Body of pancreas (tissue), 4 donors: ENCODE data around the gene ZNF808. TPM values are rescaled to one million over a fixed set of nuclear protein-coding genes. Genes with fewer than 3 reads are reported as not detected.
A peak's percentile ranks its signal among the peaks of the same experiment; 100 is the strongest.
"Not testable (repeated sequence)": the region's sequence is repeated elsewhere in the genome, so short reads cannot be mapped to it uniquely, and the experiment has no call there.

Experiments
- ATAC-seq: fragments of 150-250 bp; one replicate; pipeline ENCODE4 v1.9.1; 2016
- DNase-seq, 4 donors: peaks; one replicate each; pipeline ENCODE4 v3.0.0-alpha.2; 2019
- H3K27ac ChIP-seq, 4 donors: fragments of 200-600 bp; sonication (generic); 1 replicate in 3 of 4; 2 replicates in 1 of 4; pipeline versions ENCODE4 v1.5.1 to v1.6.1; 2016 to 2019; ENCODE audit warnings: mild to moderate bottlenecking in 1 of 4, mixed read lengths in 1 of 4, moderate library complexity in 1 of 4
- H3K27me3 ChIP-seq, 2 donors: fragments of 200-600 bp; sonication (generic); one replicate each; pipeline ENCODE4 v1.6.0; 2016; ENCODE audit warnings: mild to moderate bottlenecking in 1 of 2
- H3K36me3 ChIP-seq, 2 donors: fragments of 200-600 bp; sonication (generic); replicated peaks in 1 of 2; 2 replicates each; pipeline ENCODE4 v1.5.1; 2016; ENCODE audit warnings: low read depth in 2 of 2; ENCODE audit not compliant: insufficient read depth in 1 of 2
- H3K4me1 ChIP-seq: fragments of 200-600 bp; sonication (generic); one replicate; pipeline ENCODE4 v1.6.0; 2016
- H3K4me3 ChIP-seq, 2 donors: fragments of 200-600 bp; sonication (generic); 1 replicate in 1 of 2; 2 replicates in 1 of 2; pipeline ENCODE4 v1.5.1; 2016 to 2019
- H3K9me3 ChIP-seq, 3 donors: fragments of 200-600 bp; sonication (generic); 1 replicate in 2 of 3; 2 replicates in 1 of 3; pipeline ENCODE4 v1.5.1; 2016
- POLR2A ChIP-seq, 3 donors: fragments of 450-650 bp; IDR thresholded peaks; one replicate each; pipeline ENCODE4 v1.6.1; 2016; ENCODE audit warnings: antibody characterized with exemption in 3 of 3, mild to moderate bottlenecking in 2 of 3
- WGBS, 2 donors: methylation state at CpG; one replicate each; pipeline ENCODE4 v1.1.5; 2017; 5-methylcytosine and 5-hydroxymethylcytosine counted together
- intact Hi-C: fragments of 100-400 bp; cut with DNase I; formaldehyde crosslinking; loops from one replicate; pipeline ENCODE4 v1.15.1; 2023
- total RNA-seq, 2 donors: library from RNA; depleted of rRNA; stranded (reverse); fragments of >200 nt; gene quantifications; one replicate each; pipeline ENCODE4 v1.1.0, GENCODE V29; 2016
- TF ChIP-seq, protein P1 (sequence below), 7 experiments: fragments of 450-650 bp in 4 of 7; fragments of 200-600 bp in 3 of 7; sonication (generic) in 3 of 7; IDR thresholded peaks; one replicate each; pipeline ENCODE4 v1.5.1; 2016 to 2019; ENCODE audit warnings: antibody characterized with exemption in 7 of 7

The ZNF808 gene
- total RNA-seq, 2 donors from 2014 or later, result 9.3 to 10.9 TPM

DNA sequence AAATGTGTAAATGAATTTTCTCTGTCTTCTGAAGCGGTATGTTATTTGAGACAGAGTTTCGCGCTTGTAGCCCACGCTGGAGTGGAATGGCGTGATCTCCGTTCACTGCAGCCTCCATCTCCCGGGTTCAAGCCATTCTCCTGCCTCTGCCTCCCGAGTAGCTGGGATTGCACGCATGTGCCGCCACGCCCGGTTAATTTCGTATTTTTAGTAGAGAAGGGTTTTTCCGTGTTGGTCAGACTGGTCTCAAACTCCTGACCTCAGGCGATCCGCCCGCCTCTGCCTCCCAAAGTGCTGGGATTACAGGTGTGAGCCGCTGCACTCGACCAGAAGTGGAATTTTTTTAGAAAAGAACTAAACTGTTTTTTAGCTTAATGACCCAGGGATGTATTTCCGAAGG lies 3.4 kb upstream of the ZNF808 start:
- intact Hi-C loops, result no loop called here
- Histone ChIP-seq H3K9me3 (peaks cover 0 to 12% (median 0%) of the 10 kb centered on the region in 3 donors), H3K4me3 (no peak overlapping the region), H3K36me3 (no peaks in the 10 kb centered on the region), H3K4me1 (peaks cover 11% of the 10 kb centered on the region), H3K27me3 (no peaks in the 10 kb centered on the region), H3K27ac (no peak overlapping the region)
- no peak for ATAC-seq
- 86 to 88% methylated on average over 17 to 20 of the region's 20 CpGs for WGBS, 2 donors
- no peak for DNase-seq
- TF ChIP-seq, protein P1, sequence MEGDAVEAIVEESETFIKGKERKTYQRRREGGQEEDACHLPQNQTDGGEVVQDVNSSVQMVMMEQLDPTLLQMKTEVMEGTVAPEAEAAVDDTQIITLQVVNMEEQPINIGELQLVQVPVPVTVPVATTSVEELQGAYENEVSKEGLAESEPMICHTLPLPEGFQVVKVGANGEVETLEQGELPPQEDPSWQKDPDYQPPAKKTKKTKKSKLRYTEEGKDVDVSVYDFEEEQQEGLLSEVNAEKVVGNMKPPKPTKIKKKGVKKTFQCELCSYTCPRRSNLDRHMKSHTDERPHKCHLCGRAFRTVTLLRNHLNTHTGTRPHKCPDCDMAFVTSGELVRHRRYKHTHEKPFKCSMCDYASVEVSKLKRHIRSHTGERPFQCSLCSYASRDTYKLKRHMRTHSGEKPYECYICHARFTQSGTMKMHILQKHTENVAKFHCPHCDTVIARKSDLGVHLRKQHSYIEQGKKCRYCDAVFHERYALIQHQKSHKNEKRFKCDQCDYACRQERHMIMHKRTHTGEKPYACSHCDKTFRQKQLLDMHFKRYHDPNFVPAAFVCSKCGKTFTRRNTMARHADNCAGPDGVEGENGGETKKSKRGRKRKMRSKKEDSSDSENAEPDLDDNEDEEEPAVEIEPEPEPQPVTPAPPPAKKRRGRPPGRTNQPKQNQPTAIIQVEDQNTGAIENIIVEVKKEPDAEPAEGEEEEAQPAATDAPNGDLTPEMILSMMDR (IDR thresholded peaks at IDR 0.05), result no peak
- no peak for TF ChIP-seq POLR2A (IDR thresholded peaks at IDR 0.05)

DNA sequence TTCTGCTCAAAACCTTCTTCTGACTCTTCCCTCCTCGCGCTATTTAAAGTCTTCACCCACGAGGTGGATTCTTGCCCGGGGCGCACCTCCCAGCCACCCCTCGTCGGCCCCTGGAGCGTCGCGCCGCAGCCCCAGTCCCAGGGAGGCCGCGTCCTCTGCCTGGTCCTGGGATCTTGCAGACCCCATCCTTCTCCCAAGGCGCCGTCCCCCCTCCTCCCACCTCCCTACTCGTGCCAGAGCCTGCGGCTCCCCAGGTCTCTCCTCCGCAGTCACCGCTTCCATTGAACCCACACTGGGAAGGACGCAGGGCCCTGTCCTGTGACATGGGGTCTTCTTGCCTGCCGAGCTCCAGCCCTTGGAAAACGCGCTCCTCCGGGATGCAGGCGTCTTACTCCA lies 486 bp downstream of the ZNF808 start:
- intact Hi-C loops, result no loop called here
- ATAC-seq (peak; percentile 13), DNase-seq (peak in 2 of 4 donors; percentile 10 to 19)
- Histone ChIP-seq H3K27ac (peak overlapping the region in 3 of 4 donors; percentile 87 to 94 (median 93)), H3K4me1 (peaks cover 13% of the 10 kb centered on the region), H3K9me3 (peaks cover 0 to 6% (median 0%) of the 10 kb centered on the region in 3 donors), H3K4me3 (peak overlapping the region; percentile 70 to 87), H3K27me3 (no peaks in the 10 kb centered on the region), H3K36me3 (no peaks in the 10 kb centered on the region)
- WGBS, 2 donors, result 1% methylated on average over 21 to 25 of the region's 25 CpGs
- TF ChIP-seq, protein P1 (IDR thresholded peaks at IDR 0.05), result no peak
- no peak for TF ChIP-seq POLR2A (IDR thresholded peaks at IDR 0.05)

DNA sequence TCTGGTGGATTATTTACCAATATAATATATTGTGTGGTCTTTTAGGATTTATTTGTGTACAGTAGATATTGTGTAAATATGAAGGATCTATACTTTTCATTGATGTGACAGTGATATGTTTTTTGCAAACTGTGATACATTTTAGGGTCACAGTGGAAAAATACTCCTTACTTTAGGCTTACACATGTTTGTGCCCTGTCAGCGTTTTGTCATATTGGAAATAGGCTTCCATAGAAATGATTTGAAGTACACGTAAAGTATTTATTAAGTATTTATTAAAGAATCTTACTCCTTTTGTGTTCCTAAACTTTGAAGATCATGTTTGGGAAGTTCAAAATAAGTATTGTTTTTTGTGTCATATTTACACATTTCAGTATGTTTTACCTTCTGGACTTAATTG lies 5.0 kb downstream of the ZNF808 start:
- no peak for DNase-seq
- H3K4me1 ChIP-seq, result peaks cover 16% of the 10 kb centered on the region
- intact Hi-C loops, result no loop called here

DNA sequence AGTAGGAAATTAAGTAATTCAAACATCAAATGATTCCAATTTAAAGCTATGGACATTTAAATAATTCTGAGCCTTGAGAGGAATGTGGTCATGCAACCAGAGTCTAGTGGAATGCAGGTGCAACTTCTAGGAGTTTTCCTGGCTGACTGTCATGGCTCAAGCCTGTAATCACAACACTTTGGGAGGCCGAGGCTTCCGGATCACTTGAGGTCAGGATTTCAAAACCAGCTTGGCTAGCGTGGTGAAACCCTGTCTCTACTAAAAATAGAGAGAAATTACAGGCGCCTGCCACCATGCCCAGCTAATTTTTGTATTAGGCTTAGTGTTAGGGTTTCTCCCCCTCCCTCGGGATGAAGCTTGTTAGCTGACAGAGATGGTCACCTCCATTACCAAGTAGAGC lies 6.4 kb downstream of the ZNF808 start:
- ATAC-seq, result peak; percentile 31
- intact Hi-C loops, result no loop called here
- DNase-seq, result peak in 2 of 4 donors; percentile 24 to 38
- Histone ChIP-seq H3K27me3 (no peaks in the 10 kb centered on the region), H3K4me3 (no peak overlapping the region), H3K27ac (peak overlapping the region in 2 of 4 donors; percentile 37 to 52), H3K36me3 (peaks cover 0 to 2% of the 10 kb centered on the region in 2 donors), H3K4me1 (peaks cover 6% of the 10 kb centered on the region), H3K9me3 (no peaks in the 10 kb centered on the region)
- WGBS, 2 donors, result 68 to 82% methylated on average over 4 to 5 of the region's 5 CpGs
- TF ChIP-seq POLR2A (IDR thresholded peaks at IDR 0.05), result no peak
- TF ChIP-seq, protein P1 (IDR thresholded peaks at IDR 0.05), result no peak

More for the DNA sequence above, 5.0 kb downstream of the ZNF808 start:
- no peak overlapping the region for H3K4me3 ChIP-seq
- TF ChIP-seq POLR2A (IDR thresholded peaks at IDR 0.05), result no peak
- TF ChIP-seq, protein P1 (IDR thresholded peaks at IDR 0.05), result no peak
- no peak overlapping the region for H3K27ac ChIP-seq
- peaks cover 0 to 2% of the 10 kb centered on the region in 2 donors for H3K36me3 ChIP-seq
- 95 to 97% methylated on average over 2 of the region's 2 CpGs for WGBS, 2 donors
- no peaks in the 10 kb centered on the region for H3K9me3 ChIP-seq
- no peaks in the 10 kb centered on the region for H3K27me3 ChIP-seq
- no peak for ATAC-seq

DNA sequence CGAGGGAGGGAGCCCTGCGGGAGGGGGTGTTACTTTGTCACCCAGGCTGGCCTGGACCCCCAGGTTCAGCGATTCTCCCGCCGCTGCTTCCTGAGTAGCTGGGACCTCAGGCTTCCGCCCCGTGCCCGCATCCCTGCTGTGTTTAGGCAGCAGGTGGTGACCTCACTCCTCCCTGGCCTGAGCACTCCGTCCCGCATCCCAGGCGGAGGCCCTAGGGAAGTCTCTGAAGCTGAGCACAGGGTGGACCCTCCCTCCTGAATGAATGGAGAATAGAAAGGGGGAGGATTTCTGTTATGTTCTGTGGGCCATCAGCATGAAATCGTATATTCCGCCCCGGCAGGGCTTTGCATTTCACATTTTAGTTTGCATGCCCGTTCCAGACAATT lies 7.9 kb downstream of the ZNF808 start:
- intact Hi-C loops, ATAC-seq: not testable (repeated sequence)
- H3K27ac ChIP-seq, result peak overlapping the region in 2 of 4 donors; percentile 50 to 68

More for the DNA sequence above, 7.9 kb downstream of the ZNF808 start:
- 34 to 49% methylated on average over 13 to 15 of the region's 15 CpGs for WGBS, 2 donors
- H3K36me3 ChIP-seq, H3K4me3 ChIP-seq, H3K9me3 ChIP-seq, H3K4me1 ChIP-seq, DNase-seq, H3K27me3 ChIP-seq: not testable (repeated sequence)
